Neuronal stem cell (in vitro differentiated cells): Measurements from ENCODE around the gene MAU2.

Source experiments
- DNase-seq: peaks from one replicate; pipeline ENCODE4 v3.0.0-alpha.2; 2013; ENCODE audit warnings: low spot score
- H2AFZ ChIP-seq: one replicate; pipeline ENCODE4 v1.6.1; 2013; ENCODE audit warnings: mild to moderate bottlenecking, low read length, inconsistent platforms
- H2AK5ac ChIP-seq: 2 replicates; pipeline ENCODE4 v1.6.1; 2013; ENCODE audit warnings: low read depth, mild to moderate bottlenecking, inconsistent platforms, low read length, moderate library complexity, mixed read lengths
- H2BK120ac ChIP-seq: 2 replicates; pipeline ENCODE4 v1.6.1; 2013; ENCODE audit warnings: low read depth, mild to moderate bottlenecking, inconsistent platforms, low read length, moderate library complexity, mixed read lengths
- H2BK12ac ChIP-seq: one replicate; pipeline ENCODE4 v1.6.1; 2013; ENCODE audit warnings: low read length, inconsistent platforms
- H2BK15ac ChIP-seq: 2 replicates; pipeline ENCODE4 v1.6.1; 2013; ENCODE audit warnings: mild to moderate bottlenecking, low read length, inconsistent platforms, mixed read lengths
- H2BK5ac ChIP-seq: one replicate; pipeline ENCODE4 v1.6.1; 2013; ENCODE audit warnings: inconsistent platforms, mild to moderate bottlenecking, low read length, moderate library complexity
- H3K14ac ChIP-seq: one replicate; pipeline ENCODE4 v1.6.1; 2013; ENCODE audit warnings: low read length, inconsistent platforms
- H3K18ac ChIP-seq: 2 replicates; pipeline ENCODE4 v1.6.1; 2013; ENCODE audit warnings: low read length, inconsistent platforms
- H3K23ac ChIP-seq: 2 replicates; pipeline ENCODE4 v1.6.1; 2013; ENCODE audit warnings: low read depth, mild to moderate bottlenecking, mixed read lengths, low read length, inconsistent platforms; ENCODE audit not compliant: poor library complexity
- H3K27ac ChIP-seq: replicated peaks from 3 replicates; pipeline ENCODE4 v1.5.1; 2013; ENCODE audit warnings: low read length, inconsistent platforms
- H3K27me3 ChIP-seq, 3 experiments: 2 replicates each; pipeline ENCODE4 v1.6.1; 2013; ENCODE audit warnings: low read length in 3 of 3, mild to moderate bottlenecking in 2 of 3, inconsistent platforms in 1 of 3, low read depth in 1 of 3, mixed read lengths in 1 of 3, moderate library complexity in 1 of 3; ENCODE audit not compliant: control insufficient read depth in 3 of 3, insufficient read depth in 3 of 3
- H3K36me3 ChIP-seq, 2 donors: replicated peaks in 1 of 2; 2 replicates each; pipeline ENCODE4 v1.6.1; 2013; ENCODE audit warnings: low read length in 2 of 2; ENCODE audit not compliant: control insufficient read depth in 2 of 2, insufficient read depth in 2 of 2
- H3K4ac ChIP-seq: 2 replicates; pipeline ENCODE4 v1.6.1; 2013; ENCODE audit warnings: inconsistent platforms, mild to moderate bottlenecking, low read length, moderate library complexity
- H3K4me1 ChIP-seq, 2 donors: 1 replicate in 1 of 2; 2 replicates in 1 of 2; pipeline ENCODE4 v1.6.1; 2013; ENCODE audit warnings: low read length in 2 of 2, low read depth in 1 of 2; ENCODE audit not compliant: control insufficient read depth in 2 of 2, insufficient read depth in 1 of 2
- H3K4me2 ChIP-seq: one replicate; pipeline ENCODE4 v1.6.1; 2013; ENCODE audit warnings: mild to moderate bottlenecking, low read length, inconsistent platforms; ENCODE audit not compliant: insufficient read depth, poor library complexity, severe bottlenecking
- H3K4me3 ChIP-seq, 2 donors: 2 replicates each; pipeline ENCODE4 v1.5.1; 2013; ENCODE audit warnings: low read length in 2 of 2, mild to moderate bottlenecking in 2 of 2, inconsistent platforms in 1 of 2, moderate library complexity in 1 of 2
- H3K79me1 ChIP-seq: one replicate; pipeline ENCODE4 v1.6.1; 2013; ENCODE audit warnings: low read depth, mild to moderate bottlenecking, inconsistent platforms, low read length, moderate library complexity
- H3K9ac ChIP-seq: one replicate; pipeline ENCODE4 v1.6.1; 2013; ENCODE audit warnings: mild to moderate bottlenecking, low read depth, low read length, inconsistent platforms; ENCODE audit not compliant: poor library complexity
- H3K9me3 ChIP-seq, 2 donors: replicated peaks in 1 of 2; 2 replicates each; pipeline versions ENCODE3 to v1.6.1; 2013; ENCODE audit warnings: low read length in 2 of 2, mild to moderate bottlenecking in 2 of 2, inconsistent platforms in 1 of 2, low read depth in 1 of 2, mixed read lengths in 1 of 2, moderate library complexity in 1 of 2; ENCODE audit not compliant: control insufficient read depth in 2 of 2, insufficient read depth in 1 of 2
- H4K8ac ChIP-seq: one replicate; pipeline ENCODE4 v1.6.1; 2013; ENCODE audit warnings: low read depth, mild to moderate bottlenecking, inconsistent platforms, low read length, moderate library complexity
- H4K91ac ChIP-seq: one replicate; pipeline ENCODE4 v1.6.1; 2013; ENCODE audit warnings: low read length, low read depth, mild to moderate bottlenecking, inconsistent platforms; ENCODE audit not compliant: poor library complexity
- WGBS, 2 donors: extraction: QIAGEN DNeasy Blood & Tissue Kit; methylation state at CpG; one replicate each; pipeline ENCODE4 v1.1.7; 2013; ENCODE audit warnings: missing lambda C conversion rate in 2 of 2, mixed read lengths in 1 of 2; ENCODE audit not compliant: insufficient read length in 2 of 2, insufficient replicate concordance in 1 of 2; ENCODE audit errors: extremely low coverage in 2 of 2; 5-methylcytosine and 5-hydroxymethylcytosine counted together

The MAU2 gene

GRCh38 chr19:19361075-19361594, 40.5 kb downstream of the MAU2 start:
- Histone ChIP-seq H3K4me1 (no peaks in the 10 kb centered on the region), H3K27me3 (no peaks in the 10 kb centered on the region), H2BK15ac (no peak overlapping the region), H2BK120ac (no peak overlapping the region), H3K23ac (no peak overlapping the region), H3K18ac (peak overlapping the region; percentile 80), H3K14ac (no peak overlapping the region), H3K27ac (no peak overlapping the region), H3K9ac (no peak overlapping the region), H2AFZ (peak overlapping the region; percentile 57), H4K91ac (no peak overlapping the region), H2BK12ac (no peak overlapping the region), H4K8ac (no peak overlapping the region), H3K9me3 (no peaks in the 10 kb centered on the region), H2AK5ac (no peak overlapping the region), H3K4ac (no peak overlapping the region), H3K79me1 (no peaks in the 10 kb centered on the region), H2BK5ac (no peak overlapping the region), H3K4me2 (no peak overlapping the region), H3K36me3 (peaks cover 5 to 28% of the 10 kb centered on the region in 2 donors), H3K4me3 (no peak overlapping the region)
- no CpG with 5 or more reads among the region's 14 CpGs for WGBS, 2 donors
- DNase-seq, result peak; percentile 78

- WGBS, 2 donors, result no CpG with 5 or more reads among the region's 4 CpGs
- Histone ChIP-seq H3K18ac (peak overlapping the region; percentile 40), H2BK120ac (no peak overlapping the region), H3K4me2 (no peak overlapping the region), H4K91ac (no peak overlapping the region), H3K23ac (no peak overlapping the region), H3K9ac (no peak overlapping the region), H2BK5ac (no peak overlapping the region), H2AK5ac (peak overlapping the region; percentile 1), H3K27me3 (no peaks in the 10 kb centered on the region), H4K8ac (no peak overlapping the region), H2BK15ac (no peak overlapping the region), H3K14ac (no peak overlapping the region), H3K79me1 (no peaks in the 10 kb centered on the region), H3K4me1 (peaks cover 1 to 4% of the 10 kb centered on the region in 2 donors), H2BK12ac (peak overlapping the region; percentile 47), H3K36me3 (peaks cover 0 to 19% of the 10 kb centered on the region in 2 donors), H3K9me3 (no peaks in the 10 kb centered on the region), H2AFZ (no peak overlapping the region), H3K4me3 (no peak overlapping the region), H3K27ac (no peak overlapping the region), H3K4ac (peak overlapping the region; percentile 38)
- no peak for DNase-seq
Measured at GRCh38 chr19:19362075-19362474, 41.4 kb downstream of the MAU2 start.

DNA sequence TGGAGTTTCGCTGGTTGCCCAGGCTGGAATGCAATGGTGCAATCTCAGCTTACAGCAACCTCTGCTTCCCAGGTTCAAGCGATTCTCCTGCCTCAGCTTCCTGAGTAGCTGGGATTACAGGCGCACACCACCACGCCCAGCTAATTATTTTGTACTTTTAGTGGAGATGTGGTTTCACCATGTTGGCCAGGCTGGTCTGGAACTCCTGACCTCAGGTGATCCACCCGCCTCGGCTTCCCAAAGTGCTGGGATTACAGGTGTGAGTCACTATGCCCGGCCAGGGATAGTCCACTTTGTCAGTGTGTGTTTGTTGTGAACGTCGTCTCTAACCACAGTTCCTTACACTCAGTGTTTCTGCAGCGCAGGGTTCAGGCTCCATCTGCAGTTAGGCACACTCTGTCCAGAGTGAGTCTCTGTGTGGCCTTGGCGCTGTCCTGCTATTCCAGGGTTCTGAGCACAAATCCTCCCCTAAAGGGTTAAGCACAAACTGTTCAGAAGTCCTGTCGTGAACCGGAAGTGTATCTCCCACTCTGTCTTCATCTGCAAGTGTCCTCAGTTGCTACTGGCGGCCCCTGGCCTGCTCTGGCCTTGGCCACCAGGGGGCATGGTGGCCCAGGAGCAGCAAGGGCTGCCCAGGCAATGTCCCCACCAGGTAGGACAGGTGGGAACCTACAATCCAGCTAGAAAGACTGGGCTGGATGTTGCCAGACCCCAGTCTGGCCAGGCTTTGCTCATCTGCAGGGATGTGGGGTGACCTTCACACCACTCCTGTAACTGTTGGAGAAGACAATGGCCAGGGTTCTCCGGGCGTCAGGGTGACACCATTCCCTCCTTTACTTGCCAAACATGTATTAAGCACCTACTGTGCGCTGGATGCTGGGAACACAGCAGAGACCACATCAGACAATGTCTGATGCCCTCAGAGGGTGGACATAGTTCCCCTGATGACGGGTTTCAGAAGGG, 46.1 kb downstream of the MAU2 start:
- Histone ChIP-seq H3K9ac (no peak overlapping the region), H3K4me2 (no peak overlapping the region), H3K4me1 (peaks cover 1 to 4% of the 10 kb centered on the region in 2 donors), H4K91ac (no peak overlapping the region), H3K4me3 (no peak overlapping the region), H3K79me1 (peaks cover 2% of the 10 kb centered on the region), H2AK5ac (no peak overlapping the region), H2BK15ac (no peak overlapping the region), H3K27ac (no peak overlapping the region), H3K36me3 (no peaks in the 10 kb centered on the region), H3K9me3 (no peaks in the 10 kb centered on the region), H4K8ac (no peak overlapping the region), H3K4ac (no peak overlapping the region), H2BK12ac (no peak overlapping the region), H3K27me3 (no peaks in the 10 kb centered on the region), H3K23ac (no peak overlapping the region), H3K18ac (peak overlapping the region; percentile 2), H3K14ac (no peak overlapping the region), H2BK5ac (no peak overlapping the region), H2BK120ac (no peak overlapping the region), H2AFZ (peak overlapping the region; percentile 85)
- DNase-seq, result peak; percentile 57
- no CpG with 5 or more reads among the region's 18 CpGs for WGBS, 2 donors

DNA sequence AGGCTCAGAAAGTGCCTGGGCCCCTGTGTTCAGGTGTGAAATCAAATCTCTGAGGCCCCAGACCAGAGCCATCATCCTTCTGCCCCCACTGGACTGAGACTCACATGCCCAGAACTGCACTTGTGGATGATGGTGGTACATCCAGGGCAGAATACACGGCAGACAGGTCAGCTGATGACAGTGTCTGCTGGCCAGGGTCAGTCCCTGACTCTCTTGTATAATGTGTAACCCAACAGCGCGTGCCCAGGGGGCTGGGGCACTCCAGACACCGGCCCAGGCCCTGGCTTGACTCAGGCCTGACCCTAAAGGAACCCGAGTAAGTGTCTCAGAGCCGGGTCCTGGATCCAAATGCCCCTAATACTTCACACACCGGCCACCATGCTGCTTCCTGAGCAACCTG, 47.5 kb downstream of the MAU2 start:
- H4K91ac ChIP-seq, result no peak overlapping the region
- H3K9ac ChIP-seq, result no peak overlapping the region
- WGBS, 2 donors, result no CpG with 5 or more reads among the region's 7 CpGs
- no peak for DNase-seq
- H3K18ac ChIP-seq, result no peak overlapping the region
- no peak overlapping the region for H3K4me2 ChIP-seq
- peaks cover 1 to 4% of the 10 kb centered on the region in 2 donors for H3K4me1 ChIP-seq
- peaks cover 2% of the 10 kb centered on the region for H3K79me1 ChIP-seq
- H3K36me3 ChIP-seq, result no peaks in the 10 kb centered on the region
- peak overlapping the region; percentile 86 for H2BK12ac ChIP-seq
- H2BK120ac ChIP-seq, result no peak overlapping the region
- H3K14ac ChIP-seq, result no peak overlapping the region
- no peak overlapping the region for H3K27ac ChIP-seq
- H3K4ac ChIP-seq, result no peak overlapping the region
- no peak overlapping the region for H2BK5ac ChIP-seq
- H3K27me3 ChIP-seq, result no peaks in the 10 kb centered on the region
- H4K8ac ChIP-seq, result no peak overlapping the region
- peak overlapping the region; percentile 11 for H3K23ac ChIP-seq
- H2BK15ac ChIP-seq, result peak overlapping the region; percentile 74
- peak overlapping the region; percentile 20 for H2AK5ac ChIP-seq
- H3K9me3 ChIP-seq, result no peaks in the 10 kb centered on the region
- peak overlapping the region; percentile 68 for H2AFZ ChIP-seq
- no peak overlapping the region for H3K4me3 ChIP-seq
